Activated naive CD4-positive, alpha-beta T cell treated with anti-CD3 and anti-CD28 coated beads, Interleukin-2, amount 50 U/mL, for 16 hours (primary cell): ENCODE results near the gene DSCAML1.
A peak's percentile ranks its signal among the peaks of the same experiment; 100 is the strongest.

Experiments used
- DNase-seq: peaks from one replicate; pipeline ENCODE4 v3.0.0-alpha.2; 2020

The DSCAML1 gene

GRCh38 chr11:117830674-117831351 is 33.8 kb upstream of the DSCAML1 start:
- DNase-seq: no peak

GRCh38 chr11:117830072-117830471 is 33.1 kb upstream of the DSCAML1 start:
- DNase-seq: no peak

- no peak for DNase-seq
Measured at GRCh38 chr11:117829369-117829725, 32.3 kb upstream of the DSCAML1 start.

GRCh38 chr11:117828611-117829368 is 31.8 kb upstream of the DSCAML1 start:
- DNase-seq: peak; percentile 84

GRCh38 chr11:117827521-117828511 is 30.8 kb upstream of the DSCAML1 start:
- DNase-seq: no peak

GRCh38 chr11:117826832-117827231 is 29.8 kb upstream of the DSCAML1 start:
- DNase-seq: no peak

GRCh38 chr11:117826190-117826570 is 29.2 kb upstream of the DSCAML1 start:
- DNase-seq: no peak

- DNase-seq: no peak
Measured at GRCh38 chr11:117825538-117826189, 28.6 kb upstream of the DSCAML1 start.

GRCh38 chr11:117824571-117825537 is 27.8 kb upstream of the DSCAML1 start, which contains the start of gene FXYD2:
TSS of gene FXYD2 (minus strand) at chr11:117824744. CDS start at chr11:117824678, 66 bp downstream.
- DNase-seq: no peak

- no peak for DNase-seq
Measured at GRCh38 chr11:117823946-117824420, 27.0 kb upstream of the DSCAML1 start.

GRCh38 chr11:117823294-117823945 is 26.4 kb upstream of the DSCAML1 start:
- DNase-seq: peak; percentile 46

- peak; percentile 67 for DNase-seq
Measured at GRCh38 chr11:117822074-117823033, 25.3 kb upstream of the DSCAML1 start.

GRCh38 chr11:117821431-117821830 is 24.4 kb upstream of the DSCAML1 start:
- DNase-seq: no peak

GRCh38 chr11:117820516-117820915 is 23.5 kb upstream of the DSCAML1 start:
- DNase-seq: no peak

- DNase-seq: no peak
Measured at GRCh38 chr11:117820071-117820470, 23.1 kb upstream of the DSCAML1 start.

- no peak for DNase-seq
Measured at GRCh38 chr11:117819096-117820040, 22.4 kb upstream of the DSCAML1 start.

GRCh38 chr11:117818041-117818873 is 21.2 kb upstream of the DSCAML1 start:
- DNase-seq: peak; percentile 34
